Stimulated activated CD4-positive, alpha-beta T cell treated with anti-CD3 and anti-CD28 coated beads, Interleukin-2, amount 100 ng/mL, for 4 hours (primary cell): ENCODE data around the gene SETD9.
A peak's percentile ranks its signal among the peaks of the same experiment; 100 is the strongest.

Source experiments
- DNase-seq: peaks from one replicate; pipeline ENCODE4 v3.0.0-alpha.2; 2020; ENCODE audit warnings: low read depth

SETD9 gene

DNA sequence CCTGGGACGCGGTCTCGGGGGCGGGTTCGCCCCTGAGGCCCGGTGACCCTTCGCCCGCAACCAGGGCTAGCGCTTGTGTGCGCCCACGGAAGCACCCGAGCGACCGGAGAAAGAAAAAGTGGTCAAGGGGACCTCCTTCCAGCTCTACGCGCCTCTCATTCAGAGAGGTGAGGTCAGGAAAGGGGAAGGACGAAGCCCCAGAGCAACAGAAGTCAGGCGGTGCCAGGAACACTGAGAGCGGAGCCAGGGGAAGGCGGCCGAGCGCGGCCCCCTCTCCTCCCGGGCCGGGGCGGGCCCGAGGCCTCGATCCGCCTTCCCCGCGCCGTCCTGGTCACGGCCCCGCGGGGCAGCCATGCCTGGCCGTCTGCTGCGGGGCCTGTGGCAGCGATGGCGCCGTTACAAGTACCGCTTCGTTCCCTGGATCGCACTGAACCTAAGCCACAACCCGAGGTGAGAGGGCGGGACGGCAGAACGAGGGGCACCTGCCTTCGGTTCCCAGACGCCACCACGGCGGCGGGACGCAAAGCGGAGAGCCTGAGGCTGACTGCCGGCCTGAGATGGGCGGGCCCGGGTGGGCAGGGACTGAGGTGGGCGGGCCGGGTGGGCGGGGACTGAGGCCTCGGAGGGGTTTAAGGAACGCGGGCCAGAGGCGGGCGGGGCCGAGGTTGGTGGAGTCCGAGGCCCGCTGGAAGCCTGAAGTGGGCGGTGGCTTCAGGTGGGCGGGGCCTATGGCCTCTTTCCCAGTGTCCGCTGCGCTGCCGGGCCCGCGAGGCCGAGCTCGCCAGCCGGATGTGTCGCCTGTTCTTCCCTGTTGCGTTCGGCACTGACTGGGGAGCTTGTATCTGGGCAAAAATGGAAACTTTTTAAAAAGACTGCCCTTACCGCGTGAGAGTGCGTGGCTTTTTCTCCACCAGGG, at the start of gene SETD9:
Gene SETD9, plus strand, starts transcription at position 303 of the 916 bp plus-strand sequence. Its CDS starts 50 bp downstream, at position 353.
- DNase-seq = peak; percentile 70

GRCh38 chr5:56861893-56862485, 47.4 kb upstream of the SETD9 start:
- no peak for DNase-seq

DNA sequence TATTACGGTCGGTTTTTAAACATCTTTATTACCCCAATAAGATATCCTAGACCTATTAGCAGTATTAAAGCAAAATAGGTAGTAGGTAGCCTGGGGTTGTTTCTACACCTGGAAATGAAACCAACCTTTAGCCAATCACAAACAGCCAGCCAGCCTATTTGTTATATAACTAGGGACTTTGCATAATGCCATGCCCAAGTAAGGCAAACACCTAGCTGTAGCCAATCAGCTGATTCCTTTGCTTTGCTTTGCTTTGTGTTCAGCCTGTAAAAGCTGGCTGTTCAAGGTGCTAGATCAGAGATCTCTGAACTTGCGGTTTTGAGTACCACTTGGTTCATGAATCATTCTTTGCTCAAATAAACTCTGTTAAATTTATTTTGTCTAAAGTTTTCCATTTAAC, 46.5 kb upstream of the SETD9 start:
- DNase-seq = no peak

DNA sequence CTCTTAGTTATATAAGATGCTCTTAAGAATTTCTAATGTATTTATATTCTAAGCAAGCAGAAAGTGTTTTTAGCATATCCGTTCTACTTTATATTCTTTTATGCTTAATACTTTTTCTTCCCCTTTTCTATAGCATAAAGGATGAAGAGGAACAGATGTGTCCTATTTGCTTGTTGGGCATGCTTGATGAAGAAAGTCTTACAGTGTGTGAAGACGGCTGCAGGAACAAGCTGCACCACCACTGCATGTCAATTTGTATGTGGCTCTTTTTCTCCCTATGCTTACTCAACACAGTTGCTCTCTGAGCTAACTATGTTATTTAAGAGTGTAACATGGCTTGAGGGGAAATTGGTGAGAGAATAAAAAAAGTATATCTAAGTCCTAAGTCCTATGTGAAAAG, 37.6 kb upstream of the SETD9 start:
- DNase-seq = no peak

- DNase-seq = no peak
Measured at GRCh38 chr5:56873056-56873455, 36.3 kb upstream of the SETD9 start.

DNA sequence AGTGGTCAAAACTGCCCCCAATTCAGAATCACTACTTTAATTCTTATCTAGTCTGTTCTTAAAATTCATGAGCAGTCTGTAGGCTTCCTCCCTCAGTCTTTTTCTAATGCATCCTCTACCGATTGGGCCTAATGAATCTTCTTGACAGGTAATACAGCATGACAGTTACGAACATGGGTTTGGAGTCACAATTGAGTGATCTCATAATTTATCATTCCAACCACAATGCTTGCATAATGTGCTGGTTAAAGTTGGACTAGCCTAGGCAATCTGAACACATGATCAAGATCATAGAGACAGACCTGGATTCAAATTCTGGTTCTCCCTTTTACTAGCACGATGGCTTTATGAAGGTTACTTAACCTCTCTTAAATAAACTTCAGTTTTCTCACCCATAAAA, 33.1 kb upstream of the SETD9 start:
- DNase-seq = no peak

DNA sequence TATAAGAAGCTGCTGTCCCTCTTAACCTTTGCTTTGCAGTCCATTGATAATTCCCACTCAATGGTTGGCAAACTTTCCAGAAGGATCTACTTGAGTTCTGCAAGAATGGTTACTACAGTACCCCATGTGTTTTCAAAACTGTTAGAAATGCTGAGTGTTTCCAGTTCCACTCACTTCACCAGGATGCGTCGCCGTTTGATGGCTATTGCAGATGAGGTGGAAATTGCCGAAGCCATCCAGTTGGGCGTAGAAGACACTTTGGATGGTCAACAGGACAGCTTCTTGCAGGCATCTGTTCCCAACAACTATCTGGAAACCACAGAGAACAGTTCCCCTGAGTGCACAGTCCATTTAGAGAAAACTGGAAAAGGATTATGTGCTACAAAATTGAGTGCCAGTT, 27.8 kb upstream of the SETD9 start:
- DNase-seq = no peak

- DNase-seq = no peak
Measured at GRCh38 chr5:56893251-56893951, 16.0 kb upstream of the SETD9 start.

GRCh38 chr5:56896763-56897162, 12.6 kb upstream of the SETD9 start:
- no peak for DNase-seq

GRCh38 chr5:56898213-56898612, 11.2 kb upstream of the SETD9 start:
- DNase-seq = no peak

DNA sequence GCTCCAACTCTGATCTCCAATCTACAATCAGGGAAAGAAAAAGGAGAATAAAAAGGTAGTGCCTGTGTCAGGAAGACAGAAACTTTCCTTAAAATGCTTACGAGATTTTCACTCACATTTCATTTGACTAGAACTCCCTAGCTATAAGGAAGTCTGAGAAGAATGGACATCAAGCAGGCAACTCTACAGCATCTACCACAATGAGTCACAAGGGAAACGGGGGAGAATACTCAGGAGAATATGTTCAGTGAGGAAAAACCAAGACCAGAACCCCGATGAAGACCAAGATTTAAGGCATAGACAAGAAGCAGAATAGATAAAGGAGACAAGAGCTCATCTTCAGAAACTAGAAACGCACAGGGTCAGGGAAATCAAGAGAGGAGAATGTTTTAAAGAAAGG, 9.0 kb upstream of the SETD9 start:
- DNase-seq = no peak

GRCh38 chr5:56900858-56901578, 8.4 kb upstream of the SETD9 start:
- peak; percentile 14 for DNase-seq

- no peak for DNase-seq
Measured at GRCh38 chr5:56908942-56909293, 478 bp upstream of the SETD9 start.

GRCh38 chr5:56910210-56910965, 992 bp downstream of the SETD9 start:
- DNase-seq = peak; percentile 15

DNA sequence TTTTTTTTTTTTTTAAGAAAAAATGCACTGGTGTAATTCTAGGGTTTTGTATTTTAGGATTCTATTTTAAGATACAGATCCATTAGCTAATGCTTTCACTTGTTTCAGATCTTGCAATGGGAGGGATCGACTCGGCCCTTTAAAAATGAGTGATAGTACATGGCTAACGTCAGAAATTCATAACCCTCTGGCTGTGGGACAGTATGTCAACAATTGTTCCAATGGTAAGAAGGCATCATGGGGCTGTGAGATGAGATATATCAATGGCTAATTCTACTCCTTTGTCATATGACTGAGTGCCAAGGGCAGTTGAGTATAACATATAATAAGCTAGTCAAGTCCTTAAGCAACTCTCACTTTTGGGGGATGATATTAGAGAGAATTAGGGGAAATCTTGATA, 4.4 kb downstream of the SETD9 start:
- DNase-seq = no peak

GRCh38 chr5:56914678-56915077, 5.3 kb downstream of the SETD9 start:
- DNase-seq = no peak

DNA sequence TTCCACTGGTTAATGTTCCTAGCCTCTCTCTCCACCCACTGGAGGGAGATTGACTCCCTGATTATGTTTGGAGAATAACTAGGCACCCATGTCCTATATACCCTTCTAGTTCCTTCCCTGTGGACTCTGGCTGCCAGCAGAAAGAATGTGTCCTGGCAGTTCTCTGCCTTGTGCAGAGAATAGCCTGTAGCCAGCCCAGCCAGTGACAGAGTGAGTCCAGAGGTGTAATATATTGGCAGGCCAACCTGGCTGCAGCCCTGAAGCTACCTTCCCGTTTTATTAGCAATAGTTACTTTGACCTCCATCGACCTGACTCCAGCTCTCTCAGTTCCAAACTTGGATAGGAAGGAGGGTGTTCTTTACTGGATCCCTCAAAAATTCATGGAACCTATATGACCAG, 8.1 kb downstream of the SETD9 start:
- no peak for DNase-seq

DNA sequence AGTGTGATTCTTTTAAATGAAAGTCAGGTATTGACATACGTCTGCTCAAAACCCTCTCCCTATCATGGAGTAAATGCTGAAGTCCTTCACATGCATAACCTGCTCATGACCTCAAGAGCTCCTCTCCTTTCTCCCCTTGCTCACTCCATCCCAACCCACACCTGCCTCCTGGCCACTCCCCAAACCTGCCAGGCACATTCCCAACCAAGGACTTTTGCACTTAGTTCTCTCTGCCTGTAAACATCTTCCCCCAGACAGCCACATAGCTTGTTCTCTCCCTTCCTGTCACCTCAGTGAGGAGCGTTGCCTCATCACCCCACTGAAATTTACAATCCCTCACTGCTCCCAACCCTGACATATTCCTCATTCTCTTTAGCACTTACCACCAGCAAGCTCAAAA, 8.7 kb downstream of the SETD9 start:
- DNase-seq = no peak

DNA sequence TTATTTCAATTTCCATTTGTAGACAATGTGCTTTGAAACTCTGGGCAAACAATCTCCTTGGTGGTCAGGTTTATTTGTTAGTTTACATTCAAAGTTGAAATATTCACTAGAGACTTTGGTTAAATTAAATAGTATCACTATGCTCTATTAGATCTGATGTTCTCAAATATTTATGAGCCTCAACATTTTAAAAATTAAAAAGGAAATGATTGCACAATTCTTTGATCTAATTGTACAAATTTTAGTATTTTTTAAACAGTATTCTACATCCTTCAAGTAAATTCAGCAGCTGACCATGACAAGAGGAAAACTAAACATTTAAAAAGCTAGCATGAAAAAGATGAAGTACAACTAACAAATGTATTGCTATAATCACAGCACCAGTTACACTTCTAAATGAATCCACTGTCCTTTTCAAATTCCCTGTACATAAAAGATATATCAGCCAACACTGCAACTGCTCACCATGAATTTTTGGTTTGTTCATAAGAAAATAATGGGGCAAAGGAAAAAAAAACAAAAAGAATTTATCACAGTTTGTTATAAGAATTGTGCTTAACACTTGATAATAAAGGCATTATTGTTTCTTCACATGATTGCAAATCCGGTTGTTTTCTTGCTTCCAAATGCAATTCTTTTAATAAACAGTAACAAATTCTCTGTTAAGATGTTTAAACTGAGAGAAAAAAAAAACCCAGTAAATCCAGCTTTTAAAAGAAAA, 10.7 kb downstream of the SETD9 start:
- DNase-seq = no peak

GRCh38 chr5:56922922-56923321, 13.5 kb downstream of the SETD9 start:
- no peak for DNase-seq

GRCh38 chr5:56934325-56934724, 24.9 kb downstream of the SETD9 start:
- DNase-seq = no peak
